ENCODE measurements around the gene ASIC4.

GRCh38 chr2:219553463-219553963 lies 39.2 kb downstream of the ASIC4 start:
- TF ChIP-seq CTCF (IDR thresholded peaks at IDR 0.05) (no peak), EZH2 (IDR thresholded peaks at IDR 0.05) (no peak), EZH2phosphoT487 (IDR thresholded peaks at IDR 0.05) (no peak)

All from neural progenitor cell (in vitro differentiated cells).